HS-27A (cell line): ENCODE data around the gene VPS16.

Source experiments
- DNase-seq: peaks from one replicate; pipeline ENCODE4 v3.0.0-alpha.2; 2012; ENCODE audit warnings: low read depth, missing footprints

Gene VPS16

DNA sequence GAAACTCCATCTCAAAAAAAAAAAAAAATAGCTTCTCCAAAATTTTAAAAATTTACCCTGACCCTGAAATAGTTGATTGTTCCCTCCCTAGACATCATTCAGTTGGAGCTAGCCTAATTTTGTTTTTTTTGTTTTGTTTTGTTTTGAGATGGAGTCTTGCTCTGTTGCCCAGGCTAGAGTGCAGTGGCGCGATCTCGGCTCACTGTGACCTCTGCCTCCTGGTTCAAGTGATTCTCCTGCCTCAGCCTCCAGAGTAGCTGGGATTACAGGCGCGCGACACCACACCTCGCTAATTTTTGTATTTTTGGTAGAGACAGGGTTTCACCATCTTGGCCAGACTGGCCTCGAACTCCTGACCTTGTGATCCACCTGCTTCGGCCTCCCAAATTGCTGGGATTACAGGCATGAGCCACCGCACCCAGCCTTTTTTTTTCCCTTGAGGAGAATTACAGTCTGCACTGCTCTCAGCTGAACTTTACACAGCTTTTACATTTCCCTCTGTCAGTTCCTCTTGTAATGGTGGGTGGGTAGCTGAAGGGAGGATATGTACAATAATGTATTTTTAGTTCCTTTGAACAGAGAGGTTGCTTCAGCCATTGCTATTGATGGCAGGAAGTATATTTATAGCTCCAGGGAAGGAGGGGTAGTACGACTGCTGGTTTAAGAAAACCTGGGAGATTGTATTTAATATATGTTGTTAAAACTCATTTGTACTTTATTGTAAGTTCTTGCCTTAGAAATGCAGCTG is 60.5 kb downstream of the VPS16 start:
- no peak for DNase-seq

GRCh38 chr20:2902291-2902690 is 61.7 kb downstream of the VPS16 start:
- DNase-seq: no peak

- no peak for DNase-seq
Measured at GRCh38 chr20:2902818-2903217, 62.3 kb downstream of the VPS16 start.

GRCh38 chr20:2903686-2904085 is 63.1 kb downstream of the VPS16 start:
- no peak for DNase-seq

GRCh38 chr20:2907519-2907918 is 67.0 kb downstream of the VPS16 start:
- no peak for DNase-seq

DNA sequence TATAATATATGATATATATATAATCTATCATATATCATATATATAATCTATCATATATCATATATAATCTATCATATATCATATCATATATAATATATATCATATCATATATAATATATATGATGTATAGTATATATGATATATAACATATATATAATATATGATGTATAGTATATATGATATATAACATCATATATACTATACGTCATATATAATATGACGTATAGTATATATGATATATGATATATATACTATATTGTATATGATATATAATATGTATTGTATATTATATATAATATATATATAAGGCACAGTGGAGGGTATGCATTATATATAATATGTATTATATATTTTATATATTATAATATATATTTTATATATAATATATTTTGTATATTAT is 69.4 kb downstream of the VPS16 start:
- DNase-seq: no peak

GRCh38 chr20:2911200-2911599 is 70.7 kb downstream of the VPS16 start:
- DNase-seq: no peak

DNA sequence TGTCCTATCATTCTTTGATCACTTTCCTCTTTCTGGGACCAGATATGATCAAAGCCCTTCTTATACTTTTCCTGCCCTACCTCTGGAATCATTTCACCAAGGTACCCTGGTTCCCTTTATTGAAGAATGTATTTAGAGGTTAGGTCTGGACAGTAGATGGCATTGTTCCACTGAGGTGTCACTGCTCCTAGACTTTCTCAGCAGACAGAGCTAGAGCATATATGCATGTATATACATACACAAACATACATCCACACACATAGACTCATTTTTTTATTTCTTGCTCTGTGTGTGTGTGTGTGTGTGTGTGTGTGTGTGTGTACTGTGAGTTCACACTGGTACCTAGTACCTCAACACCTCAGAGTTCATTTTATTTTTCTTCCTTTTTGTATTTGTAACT is 73.6 kb downstream of the VPS16 start:
- DNase-seq: no peak
